Muscle layer of duodenum (tissue), 2 donors: ENCODE measurements around the gene BABAM1.

Experiments
- H3K27ac ChIP-seq: one replicate; pipeline ENCODE4 v1.7.0; 2013; ENCODE audit warnings: mild to moderate bottlenecking, low read length
- H3K27me3 ChIP-seq: one replicate; pipeline ENCODE4 v1.7.0; 2013; ENCODE audit warnings: low read depth, mild to moderate bottlenecking, control low read depth, low read length
- H3K36me3 ChIP-seq, 2 donors: one replicate each; pipeline ENCODE4 v1.7.0; 2013; ENCODE audit warnings: low read length in 2 of 2, control low read depth in 1 of 2, mild to moderate bottlenecking in 1 of 2; ENCODE audit not compliant: insufficient read depth in 2 of 2, control insufficient read depth in 1 of 2
- H3K4me1 ChIP-seq, 2 donors: one replicate each; pipeline ENCODE4 v1.7.0; 2013; ENCODE audit warnings: low read length in 2 of 2, mild to moderate bottlenecking in 2 of 2, control low read depth in 1 of 2, moderate library complexity in 1 of 2; ENCODE audit not compliant: insufficient read depth in 2 of 2, control insufficient read depth in 1 of 2
- H3K4me3 ChIP-seq, 2 donors: one replicate each; pipeline ENCODE4 v1.7.0; 2013; ENCODE audit warnings: low read length in 2 of 2, low read depth in 1 of 2, mild to moderate bottlenecking in 1 of 2
- H3K9me3 ChIP-seq, 2 donors: one replicate each; pipeline ENCODE4 v1.7.0; 2013; ENCODE audit warnings: low read length in 2 of 2, control low read depth in 1 of 2, mild to moderate bottlenecking in 1 of 2; ENCODE audit not compliant: control insufficient read depth in 1 of 2
- donor health status: healthy.

BABAM1 gene

DNA sequence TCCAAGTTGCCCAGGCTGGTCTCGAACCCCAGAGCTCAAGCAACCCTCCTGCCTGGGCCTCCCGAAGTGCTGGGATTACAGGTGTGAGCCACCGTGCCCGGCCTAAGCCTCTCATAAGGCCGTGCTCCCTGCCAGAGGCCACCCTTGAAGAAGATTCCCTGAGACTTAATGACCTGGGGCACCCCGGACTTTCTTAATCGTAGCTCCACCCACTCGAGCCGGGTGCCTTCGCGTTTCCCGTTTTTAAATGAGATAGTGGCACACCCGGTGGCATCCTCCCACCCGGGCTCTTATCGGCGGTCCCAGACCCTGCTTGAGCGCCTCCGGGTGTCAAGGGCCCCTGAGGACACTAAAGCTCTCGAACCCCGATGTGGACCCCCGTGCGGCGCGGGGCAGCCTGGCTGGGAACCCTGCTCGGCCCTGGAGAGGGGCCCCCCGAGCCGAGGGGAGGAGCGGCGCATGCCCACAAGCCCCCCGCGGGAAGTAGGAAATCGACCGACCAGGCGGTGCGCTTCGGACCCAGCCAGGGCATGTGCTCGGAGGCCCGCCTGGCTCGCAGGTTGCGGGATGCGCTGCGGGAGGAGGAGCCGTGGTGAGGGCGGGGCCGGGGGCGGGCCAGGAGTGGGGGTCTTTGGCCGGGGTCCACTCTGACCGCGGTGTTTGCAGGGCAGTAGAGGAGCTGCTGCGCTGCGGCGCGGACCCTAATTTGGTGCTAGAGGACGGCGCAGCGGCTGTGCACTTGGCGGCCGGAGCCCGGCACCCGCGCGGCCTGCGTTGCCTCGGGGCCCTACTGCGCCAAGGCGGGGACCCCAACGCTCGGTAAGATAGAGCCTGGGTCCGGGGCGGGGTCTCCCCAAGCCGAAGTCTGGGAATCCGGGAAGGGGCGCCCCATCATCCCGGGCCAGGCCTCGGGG lies 14.4 kb downstream of the BABAM1 start, which contains the start of gene ANKLE1:
Gene ANKLE1, plus strand, starts transcription at position 511 of the 914 bp plus-strand sequence. Its CDS starts 20 bp downstream, at position 531.
- Histone ChIP-seq H3K9me3 (no peaks in the 10 kb centered on the region), H3K27ac (no peak within 1 kb of the TSS), H3K4me1 (peaks cover 0 to 15% of the 10 kb centered on the region in 2 donors), H3K36me3 (peaks cover 8 to 21% of the 10 kb centered on the region in 2 donors), H3K27me3 (no peaks in the 10 kb centered on the region), H3K4me3 (peak within 1 kb of the TSS; percentile 42 to 63)

GRCh38 chr19:17282488-17283125 lies 15.4 kb downstream of the BABAM1 start:
- no peak overlapping the region for H3K27ac ChIP-seq
- peaks cover 0 to 15% of the 10 kb centered on the region in 2 donors for H3K4me1 ChIP-seq
- peak overlapping the region; percentile 42 to 63 for H3K4me3 ChIP-seq
- no peaks in the 10 kb centered on the region for H3K9me3 ChIP-seq
- H3K36me3 ChIP-seq, result peaks cover 5 to 12% of the 10 kb centered on the region in 2 donors
- no peaks in the 10 kb centered on the region for H3K27me3 ChIP-seq

- peaks cover 0 to 15% of the 10 kb centered on the region in 2 donors for H3K4me1 ChIP-seq
Measured at GRCh38 chr19:17283504-17283996, 16.3 kb downstream of the BABAM1 start.

GRCh38 chr19:17285415-17286135 lies 18.3 kb downstream of the BABAM1 start:
- no peaks in the 10 kb centered on the region for H3K27me3 ChIP-seq
- H3K4me3 ChIP-seq, result no peak overlapping the region
- H3K36me3 ChIP-seq, result no peaks in the 10 kb centered on the region
- H3K9me3 ChIP-seq, result no peaks in the 10 kb centered on the region
- no peak overlapping the region for H3K27ac ChIP-seq
- H3K4me1 ChIP-seq, result peaks cover 0 to 18% of the 10 kb centered on the region in 2 donors

More at GRCh38 chr19:17283504-17283996, 16.3 kb downstream of the BABAM1 start:
- H3K4me3 ChIP-seq, result no peak overlapping the region
- H3K27me3 ChIP-seq, result no peaks in the 10 kb centered on the region
- no peaks in the 10 kb centered on the region for H3K9me3 ChIP-seq
- peaks cover 5 to 12% of the 10 kb centered on the region in 2 donors for H3K36me3 ChIP-seq
- no peak overlapping the region for H3K27ac ChIP-seq

- Histone ChIP-seq H3K27me3 (no peaks in the 10 kb centered on the region), H3K4me1 (peaks cover 0 to 18% of the 10 kb centered on the region in 2 donors), H3K36me3 (no peaks in the 10 kb centered on the region), H3K9me3 (no peaks in the 10 kb centered on the region), H3K4me3 (no peak overlapping the region), H3K27ac (no peak overlapping the region)
Measured at GRCh38 chr19:17286263-17286662, 19.0 kb downstream of the BABAM1 start.

- Histone ChIP-seq H3K27ac (no peak overlapping the region), H3K4me1 (peaks cover 0 to 13% of the 10 kb centered on the region in 2 donors), H3K4me3 (no peak overlapping the region)
Measured at GRCh38 chr19:17286752-17287151, 19.5 kb downstream of the BABAM1 start.

GRCh38 chr19:17289489-17289888 lies 22.2 kb downstream of the BABAM1 start:
- Histone ChIP-seq H3K36me3 (peaks cover 0 to 6% of the 10 kb centered on the region in 2 donors), H3K9me3 (no peaks in the 10 kb centered on the region), H3K27me3 (no peaks in the 10 kb centered on the region), H3K4me3 (no peak overlapping the region), H3K27ac (no peak overlapping the region), H3K4me1 (peaks cover 0 to 10% of the 10 kb centered on the region in 2 donors)

More at GRCh38 chr19:17286752-17287151, 19.5 kb downstream of the BABAM1 start:
- Histone ChIP-seq H3K9me3 (no peaks in the 10 kb centered on the region), H3K27me3 (no peaks in the 10 kb centered on the region), H3K36me3 (no peaks in the 10 kb centered on the region)

DNA sequence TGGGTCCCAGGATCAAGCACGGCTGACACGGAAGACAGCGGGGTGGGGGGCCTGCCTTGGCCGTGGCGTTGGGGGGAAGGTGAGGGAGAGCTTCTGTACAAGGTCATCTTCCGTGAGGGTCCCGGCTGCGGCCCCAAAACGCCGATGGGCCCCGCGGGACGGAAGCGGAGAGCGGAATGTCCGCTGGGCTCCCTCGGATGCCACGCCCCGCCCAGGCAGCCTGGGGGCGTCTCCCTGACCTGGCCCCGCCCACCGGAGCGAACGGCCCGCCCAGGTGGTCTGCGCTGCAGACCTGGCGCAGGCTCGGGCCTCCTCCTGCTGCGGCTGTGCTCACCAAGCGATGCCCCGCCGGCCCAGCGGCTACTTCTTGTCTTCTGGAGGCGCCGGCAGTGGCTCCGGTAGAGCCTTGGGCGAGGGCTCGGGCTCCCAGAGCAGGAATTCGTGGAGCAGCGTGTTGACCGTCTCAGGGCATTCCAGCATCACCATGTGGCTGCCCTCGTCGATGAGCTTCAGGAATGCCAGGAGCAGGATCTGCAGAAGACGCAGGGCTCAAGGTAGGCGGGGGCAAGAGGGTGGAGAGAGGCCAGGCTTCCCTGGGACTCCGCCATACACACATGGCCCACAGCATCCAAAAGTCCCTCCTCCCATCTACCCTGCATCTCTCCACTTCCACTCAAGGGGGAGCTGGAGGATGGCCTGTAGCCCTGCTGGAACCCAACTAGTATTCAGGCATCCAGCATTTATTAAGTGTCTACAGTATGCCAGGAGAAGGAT lies 25.2 kb downstream of the BABAM1 start:
- no peaks in the 10 kb centered on the region for H3K27me3 ChIP-seq
- H3K36me3 ChIP-seq, result peaks cover 0 to 6% of the 10 kb centered on the region in 2 donors
- peaks cover 0 to 10% of the 10 kb centered on the region in 2 donors for H3K4me1 ChIP-seq
- peak overlapping the region; percentile 55 to 79 for H3K4me3 ChIP-seq
- no peak overlapping the region for H3K27ac ChIP-seq
- H3K9me3 ChIP-seq, result no peaks in the 10 kb centered on the region

DNA sequence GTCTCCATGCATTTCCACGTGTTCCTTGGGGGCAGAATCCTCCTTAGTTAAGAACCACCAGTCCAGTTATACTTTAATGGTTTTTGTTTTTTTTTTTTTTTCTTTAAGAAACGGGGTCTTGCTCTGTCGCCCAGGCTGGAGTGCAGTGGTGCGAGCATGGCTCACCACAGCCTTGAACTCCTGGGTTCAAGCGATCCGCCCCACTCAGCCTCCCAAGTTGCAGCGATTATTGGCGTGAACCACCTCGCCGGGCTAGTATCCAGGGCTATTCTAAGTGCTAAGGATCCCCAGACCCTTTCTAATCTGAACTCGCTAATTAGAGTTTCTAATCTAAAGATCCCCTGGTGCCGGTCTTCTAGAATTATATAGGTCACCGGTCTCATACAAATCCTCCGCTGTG lies 26.4 kb downstream of the BABAM1 start:
- Histone ChIP-seq H3K4me1 (peaks cover 0 to 10% of the 10 kb centered on the region in 2 donors), H3K27ac (no peak overlapping the region), H3K9me3 (no peaks in the 10 kb centered on the region), H3K4me3 (no peak overlapping the region), H3K27me3 (no peaks in the 10 kb centered on the region), H3K36me3 (peaks cover 0 to 11% of the 10 kb centered on the region in 2 donors)

- Histone ChIP-seq H3K27me3 (no peaks in the 10 kb centered on the region), H3K36me3 (peaks cover 0 to 11% of the 10 kb centered on the region in 2 donors), H3K27ac (no peak overlapping the region), H3K9me3 (no peaks in the 10 kb centered on the region), H3K4me1 (peaks cover 0 to 10% of the 10 kb centered on the region in 2 donors), H3K4me3 (no peak overlapping the region)
Measured at GRCh38 chr19:17294051-17294891, 27.0 kb downstream of the BABAM1 start.
